ENCODE measurements around the gene HCK.
A peak's percentile ranks its signal among the peaks of the same experiment; 100 is the strongest.

The HCK gene

GRCh38 chr20:32063695-32064094 is 11.7 kb downstream of the HCK start:
- DNase-seq = no peak

GRCh38 chr20:32064667-32065066 is 12.6 kb downstream of the HCK start:
- DNase-seq = no peak

GRCh38 chr20:32067234-32067821 is 15.3 kb downstream of the HCK start:
- DNase-seq = no peak

- DNase-seq = no peak
Observed at GRCh38 chr20:32068174-32068573, 16.1 kb downstream of the HCK start.

GRCh38 chr20:32069711-32070110 is 17.7 kb downstream of the HCK start:
- DNase-seq = no peak

- DNase-seq = no peak
Observed at GRCh38 chr20:32070282-32070681, 18.2 kb downstream of the HCK start.

GRCh38 chr20:32070690-32071213 is 18.7 kb downstream of the HCK start:
- no peak for DNase-seq

- no peak for DNase-seq
Observed at GRCh38 chr20:32071395-32072167, 19.5 kb downstream of the HCK start.

GRCh38 chr20:32072168-32072750 is 20.2 kb downstream of the HCK start:
- DNase-seq = no peak

GRCh38 chr20:32075534-32075933 is 23.5 kb downstream of the HCK start:
- no peak for DNase-seq

GRCh38 chr20:32077190-32077589 is 25.1 kb downstream of the HCK start:
- no peak for DNase-seq

- DNase-seq = no peak
Observed at GRCh38 chr20:32078322-32078721, 26.3 kb downstream of the HCK start.

GRCh38 chr20:32078791-32079190 is 26.7 kb downstream of the HCK start:
- no peak for DNase-seq

- no peak for DNase-seq
Observed at GRCh38 chr20:32079655-32080109, 27.6 kb downstream of the HCK start.

GRCh38 chr20:32080783-32081182 is 28.7 kb downstream of the HCK start:
- no peak for DNase-seq

GRCh38 chr20:32083469-32083868 is 31.4 kb downstream of the HCK start:
- no peak for DNase-seq

GRCh38 chr20:32087070-32087469 is 35.0 kb downstream of the HCK start:
- DNase-seq = no peak

GRCh38 chr20:32088759-32089158 is 36.7 kb downstream of the HCK start:
- DNase-seq = no peak

GRCh38 chr20:32089637-32090362 is 37.8 kb downstream of the HCK start:
- no peak for DNase-seq

- DNase-seq = peak; percentile 90
Observed at GRCh38 chr20:32091888-32092346, 39.9 kb downstream of the HCK start.

- DNase-seq = no peak
Observed at GRCh38 chr20:32098786-32099185, 46.7 kb downstream of the HCK start.

GRCh38 chr20:32108814-32109391 is 56.9 kb downstream of the HCK start:
- DNase-seq = no peak
